ENCODE measurements around the gene HTRA2.

Gene HTRA2

GRCh38 chr2:74502147-74502719 lies 27.5 kb upstream of the HTRA2 start:
- H3K27ac ChIP-seq (ENCODE audit: low read length): peak overlapping the region; percentile 83
- H3K4me1 ChIP-seq (ENCODE audit: control insufficient read depth in 1 of 2, insufficient read depth in 2 of 2, low read length in 2 of 2): peaks cover 22 to 71% of the 10 kb centered on the region in 2 donors
- H3K36me3 ChIP-seq (ENCODE audit: control insufficient read depth in 1 of 2, insufficient read depth in 2 of 2, low read length in 2 of 2): peaks cover 13 to 22% of the 10 kb centered on the region in 2 donors
- no peaks in the 10 kb centered on the region for H3K9me3 ChIP-seq (ENCODE audit: control insufficient read depth in 1 of 2, low read length in 2 of 2)
- H3K4me3 ChIP-seq (ENCODE audit: low read depth in 1 of 2, low read length in 2 of 2): peak overlapping the region; percentile 62 to 80
- H3K27me3 ChIP-seq (ENCODE audit: low read depth, low read length): peaks cover 33% of the 10 kb centered on the region

GRCh38 chr2:74502720-74503505 lies 26.8 kb upstream of the HTRA2 start:
- Histone ChIP-seq H3K27me3 (ENCODE audit: low read depth, low read length) (peaks cover 32% of the 10 kb centered on the region), H3K27ac (ENCODE audit: low read length) (peak overlapping the region; percentile 83), H3K4me1 (ENCODE audit: control insufficient read depth in 1 of 2, insufficient read depth in 2 of 2, low read length in 2 of 2) (peaks cover 22 to 66% of the 10 kb centered on the region in 2 donors), H3K36me3 (ENCODE audit: control insufficient read depth in 1 of 2, insufficient read depth in 2 of 2, low read length in 2 of 2) (peaks cover 13 to 26% of the 10 kb centered on the region in 2 donors), H3K4me3 (ENCODE audit: low read depth in 1 of 2, low read length in 2 of 2) (peak overlapping the region; percentile 62 to 80), H3K9me3 (ENCODE audit: control insufficient read depth in 1 of 2, low read length in 2 of 2) (no peaks in the 10 kb centered on the region)

GRCh38 chr2:74503506-74504475 lies 25.9 kb upstream of the HTRA2 start:
- H3K27ac ChIP-seq (ENCODE audit: low read length): peak overlapping the region; percentile 83
- peaks cover 19 to 63% of the 10 kb centered on the region in 2 donors for H3K4me1 ChIP-seq (ENCODE audit: control insufficient read depth in 1 of 2, insufficient read depth in 2 of 2, low read length in 2 of 2)
- peaks cover 26% of the 10 kb centered on the region for H3K27me3 ChIP-seq (ENCODE audit: low read depth, low read length)
- peak overlapping the region; percentile 62 to 80 for H3K4me3 ChIP-seq (ENCODE audit: low read depth in 1 of 2, low read length in 2 of 2)
- H3K9me3 ChIP-seq (ENCODE audit: control insufficient read depth in 1 of 2, low read length in 2 of 2): no peaks in the 10 kb centered on the region
- H3K36me3 ChIP-seq (ENCODE audit: control insufficient read depth in 1 of 2, insufficient read depth in 2 of 2, low read length in 2 of 2): peaks cover 13 to 26% of the 10 kb centered on the region in 2 donors

- Histone ChIP-seq H3K27me3 (ENCODE audit: low read depth, low read length) (peaks cover 19% of the 10 kb centered on the region), H3K36me3 (ENCODE audit: control insufficient read depth in 1 of 2, insufficient read depth in 2 of 2, low read length in 2 of 2) (peaks cover 13 to 26% of the 10 kb centered on the region in 2 donors), H3K4me1 (ENCODE audit: control insufficient read depth in 1 of 2, insufficient read depth in 2 of 2, low read length in 2 of 2) (peaks cover 19 to 55% of the 10 kb centered on the region in 2 donors), H3K9me3 (ENCODE audit: control insufficient read depth in 1 of 2, low read length in 2 of 2) (no peaks in the 10 kb centered on the region), H3K27ac (ENCODE audit: low read length) (no peak overlapping the region), H3K4me3 (ENCODE audit: low read depth in 1 of 2, low read length in 2 of 2) (peak overlapping the region; percentile 62 to 80)
These were observed 25.1 kb upstream of the HTRA2 start for GRCh38 chr2:74504591-74504990.

GRCh38 chr2:74505448-74506246 lies 24.1 kb upstream of the HTRA2 start:
- Histone ChIP-seq H3K9me3 (ENCODE audit: control insufficient read depth in 1 of 2, low read length in 2 of 2) (no peaks in the 10 kb centered on the region), H3K36me3 (ENCODE audit: control insufficient read depth in 1 of 2, insufficient read depth in 2 of 2, low read length in 2 of 2) (peaks cover 13 to 26% of the 10 kb centered on the region in 2 donors), H3K4me1 (ENCODE audit: control insufficient read depth in 1 of 2, insufficient read depth in 2 of 2, low read length in 2 of 2) (peaks cover 19 to 51% of the 10 kb centered on the region in 2 donors), H3K27ac (ENCODE audit: low read length) (no peak overlapping the region), H3K4me3 (ENCODE audit: low read depth in 1 of 2, low read length in 2 of 2) (peak overlapping the region; percentile 46 to 88), H3K27me3 (ENCODE audit: low read depth, low read length) (peaks cover 15% of the 10 kb centered on the region)

GRCh38 chr2:74507145-74507925 lies 22.4 kb upstream of the HTRA2 start, which contains the start of gene PCGF1:
Gene PCGF1, minus strand, starts transcription at chr2:74507695. Its CDS starts 27 bp downstream, at chr2:74507668.
- Histone ChIP-seq H3K27me3 (ENCODE audit: low read depth, low read length) (peaks cover 19% of the 10 kb centered on the region), H3K9me3 (ENCODE audit: control insufficient read depth in 1 of 2, low read length in 2 of 2) (no peaks in the 10 kb centered on the region), H3K4me3 (ENCODE audit: low read depth in 1 of 2, low read length in 2 of 2) (peak within 1 kb of the TSS; percentile 86 to 88), H3K36me3 (ENCODE audit: control insufficient read depth in 1 of 2, insufficient read depth in 2 of 2, low read length in 2 of 2) (peaks cover 13 to 26% of the 10 kb centered on the region in 2 donors), H3K4me1 (ENCODE audit: control insufficient read depth in 1 of 2, insufficient read depth in 2 of 2, low read length in 2 of 2) (peaks cover 19 to 51% of the 10 kb centered on the region in 2 donors), H3K27ac (ENCODE audit: low read length) (peak within 1 kb of the TSS; percentile 98)

- peaks cover 13 to 26% of the 10 kb centered on the region in 2 donors for H3K36me3 ChIP-seq (ENCODE audit: control insufficient read depth in 1 of 2, insufficient read depth in 2 of 2, low read length in 2 of 2)
- H3K4me1 ChIP-seq (ENCODE audit: control insufficient read depth in 1 of 2, insufficient read depth in 2 of 2, low read length in 2 of 2): peaks cover 19 to 45% of the 10 kb centered on the region in 2 donors
- no peaks in the 10 kb centered on the region for H3K9me3 ChIP-seq (ENCODE audit: control insufficient read depth in 1 of 2, low read length in 2 of 2)
- peaks cover 25% of the 10 kb centered on the region for H3K27me3 ChIP-seq (ENCODE audit: low read depth, low read length)
- H3K27ac ChIP-seq (ENCODE audit: low read length): peak overlapping the region; percentile 98
- peak overlapping the region; percentile 86 to 88 for H3K4me3 ChIP-seq (ENCODE audit: low read depth in 1 of 2, low read length in 2 of 2)
These were observed 21.7 kb upstream of the HTRA2 start for GRCh38 chr2:74507926-74508520.

- Histone ChIP-seq H3K27me3 (ENCODE audit: low read depth, low read length) (peaks cover 48% of the 10 kb centered on the region), H3K9me3 (ENCODE audit: control insufficient read depth in 1 of 2, low read length in 2 of 2) (no peaks in the 10 kb centered on the region), H3K36me3 (ENCODE audit: control insufficient read depth in 1 of 2, insufficient read depth in 2 of 2, low read length in 2 of 2) (peaks cover 5 to 13% of the 10 kb centered on the region in 2 donors), H3K4me3 (ENCODE audit: low read depth in 1 of 2, low read length in 2 of 2) (no peak overlapping the region), H3K27ac (ENCODE audit: low read length) (no peak overlapping the region), H3K4me1 (ENCODE audit: control insufficient read depth in 1 of 2, insufficient read depth in 2 of 2, low read length in 2 of 2) (peaks cover 14 to 39% of the 10 kb centered on the region in 2 donors)
These were observed 19.5 kb upstream of the HTRA2 start for GRCh38 chr2:74510272-74510671.

GRCh38 chr2:74511104-74511989 lies 18.4 kb upstream of the HTRA2 start:
- H3K36me3 ChIP-seq (ENCODE audit: control insufficient read depth in 1 of 2, insufficient read depth in 2 of 2, low read length in 2 of 2): peaks cover 0 to 6% of the 10 kb centered on the region in 2 donors
- no peaks in the 10 kb centered on the region for H3K9me3 ChIP-seq (ENCODE audit: control insufficient read depth in 1 of 2, low read length in 2 of 2)
- H3K27ac ChIP-seq (ENCODE audit: low read length): no peak overlapping the region
- no peak overlapping the region for H3K4me3 ChIP-seq (ENCODE audit: low read depth in 1 of 2, low read length in 2 of 2)
- peaks cover 57% of the 10 kb centered on the region for H3K27me3 ChIP-seq (ENCODE audit: low read depth, low read length)
- peaks cover 6 to 39% of the 10 kb centered on the region in 2 donors for H3K4me1 ChIP-seq (ENCODE audit: control insufficient read depth in 1 of 2, insufficient read depth in 2 of 2, low read length in 2 of 2)
